Spleen (tissue), 11 donors: ENCODE data around the gene NHLRC4. TPM values are rescaled to one million over a fixed set of nuclear protein-coding genes. Genes with fewer than 3 reads are reported as not detected.

ENCODE experiments used
- DNase-seq: peaks from one replicate; pipeline ENCODE4 v3.0.0-alpha.2; 2020
- H3K27ac ChIP-seq, 8 donors: fragments of 200-600 bp; sonication (generic) in 7 of 8; 1 replicate in 4 of 8; 2 replicates in 4 of 8; pipeline versions ENCODE4 v1.5.0 to v1.8.0; 2016 to 2021; ENCODE audit warnings: inconsistent platforms in 4 of 8, mild to moderate bottlenecking in 4 of 8, moderate library complexity in 1 of 8
- H3K27me3 ChIP-seq, 7 donors: fragments of 200-600 bp; sonication (generic) in 6 of 7; replicated peaks in 1 of 7; 1 replicate in 4 of 7; 2 replicates in 3 of 7; pipeline versions ENCODE4 v1.5.0 to v1.8.0; 2016 to 2021; ENCODE audit warnings: inconsistent platforms in 3 of 7, mild to moderate bottlenecking in 1 of 7
- H3K36me3 ChIP-seq, 6 donors: fragments of 200-600 bp; sonication (generic) in 5 of 6; 1 replicate in 4 of 6; 2 replicates in 2 of 6; pipeline versions ENCODE4 v1.5.0 to v1.8.0; 2016 to 2021; ENCODE audit warnings: inconsistent platforms in 2 of 6
- H3K4me1 ChIP-seq, 6 donors: fragments of 200-600 bp; sonication (generic) in 5 of 6; 1 replicate in 3 of 6; 2 replicates in 3 of 6; pipeline versions ENCODE4 v1.5.0 to v1.8.0; 2016 to 2021; ENCODE audit warnings: inconsistent platforms in 3 of 6
- H3K4me3 ChIP-seq, 8 donors: fragments of 200-600 bp; sonication (generic) in 7 of 8; 1 replicate in 4 of 8; 2 replicates in 4 of 8; pipeline versions ENCODE4 v1.5.0 to v1.8.0; 2016 to 2021; ENCODE audit warnings: inconsistent platforms in 4 of 8, mild to moderate bottlenecking in 4 of 8, moderate library complexity in 2 of 8
- H3K9me3 ChIP-seq, 8 donors: fragments of 200-600 bp; sonication (generic) in 7 of 8; 1 replicate in 4 of 8; 2 replicates in 4 of 8; pipeline versions ENCODE4 v1.5.0 to v1.8.0; 2016 to 2021; ENCODE audit warnings: inconsistent platforms in 4 of 8
- POLR2A ChIP-seq, 3 donors: fragments of 450-650 bp; IDR thresholded peaks; one replicate each; pipeline ENCODE4 v1.5.1; 2017; ENCODE audit warnings: antibody characterized with exemption in 3 of 3, mild to moderate bottlenecking in 1 of 3
- POLR2AphosphoS5 ChIP-seq, 3 donors: sonication (generic); formaldehyde crosslinking; IDR thresholded peaks; one replicate each; pipeline ENCODE4 v1.5.1; 2017; ENCODE audit warnings: antibody characterized with exemption in 3 of 3
- WGBS, 5 donors: extraction: QIAGEN DNeasy Blood & Tissue Kit in 3 of 5; methylation state at CpG; one replicate each; pipeline versions ENCODE4 v1.1.5 to v1.1.7; 2013 to 2018; 5-methylcytosine and 5-hydroxymethylcytosine counted together
- intact Hi-C: fragments of 100-400 bp; cut with DNase I; formaldehyde crosslinking; loops from one replicate; pipeline ENCODE4 v1.15.0; 2023; ENCODE audit warnings: low total_unique reads
- polyA plus RNA-seq, 3 donors: library from polyadenylated mRNA; stranded (reverse); fragments of 200-250 nt; gene quantifications; one replicate each; pipeline ENCODE4 v1.2.1, GENCODE V29; 2013
- total RNA-seq, 7 donors: library from RNA; depleted of rRNA in 3 of 7; stranded (reverse); fragments of >200 nt in 3 of 7; fragmentation: NEBNext Ultra II Directional in 4 of 7; extraction: Animal tissue kit (Norgen Biotek cat#: 25700) in 4 of 7; gene quantifications; one replicate each; pipeline versions ENCODE4 v1.1.0 to v1.2.1, GENCODE V29; 2016 to 2021
- TF ChIP-seq, protein P1 (sequence below), 11 experiments: fragments of 200-600 bp in 7 of 11; fragments of 450-650 bp in 4 of 11; sonication (generic) in 4 of 11; IDR thresholded peaks in 8 of 11; conservative IDR thresholded peaks in 3 of 11; 1 replicate in 7 of 11; 2 replicates in 4 of 11; pipeline versions ENCODE4 v1.4.0 to v1.8.0; 2016 to 2021; ENCODE audit warnings: antibody characterized with exemption in 11 of 11, inconsistent platforms in 4 of 11, mild to moderate bottlenecking in 1 of 11
- donor health status: healthy with polysubstance abuse.
- donor health status: DM: no; HTN: no; CAD: no; lungs with moderate emphysema.
- donor health status: DM: no; HTN: no; CAD: no.
- donor health status: Bipolar disorder and iron deficiency.
- donor health status: healthy.
- donor health status: DM: no; HTN: no; CAD: no.
- donor health status: DM: yes; HTN: yes; CAD: no.

The NHLRC4 gene
- total and polyA plus RNA-seq, 10 donors, result 1.5 to 8.8 (median 4.2) TPM

DNA sequence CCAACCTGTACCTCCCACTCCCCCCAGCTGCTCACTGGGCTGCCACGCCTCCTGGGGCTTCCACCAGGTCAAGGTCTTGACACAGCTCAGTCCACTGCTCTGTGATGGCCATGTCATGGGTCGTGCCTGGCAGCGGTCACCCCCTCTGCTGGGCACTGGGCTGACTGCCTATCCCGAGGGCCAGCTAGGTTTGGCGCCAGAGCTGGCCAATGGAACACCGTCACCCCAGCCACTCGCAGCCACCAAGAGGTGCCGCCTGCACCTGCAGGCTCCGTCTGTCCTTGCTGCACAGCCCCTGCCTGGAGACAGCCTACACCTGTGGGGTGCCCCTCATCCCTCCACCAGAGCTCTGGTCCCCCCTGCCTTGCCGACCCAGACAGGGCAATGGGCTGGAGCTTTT is 18.5 kb downstream of the NHLRC4 start:
- peak; percentile 78 for DNase-seq
- no peak overlapping the region for H3K27ac ChIP-seq
- TF ChIP-seq, protein P1, sequence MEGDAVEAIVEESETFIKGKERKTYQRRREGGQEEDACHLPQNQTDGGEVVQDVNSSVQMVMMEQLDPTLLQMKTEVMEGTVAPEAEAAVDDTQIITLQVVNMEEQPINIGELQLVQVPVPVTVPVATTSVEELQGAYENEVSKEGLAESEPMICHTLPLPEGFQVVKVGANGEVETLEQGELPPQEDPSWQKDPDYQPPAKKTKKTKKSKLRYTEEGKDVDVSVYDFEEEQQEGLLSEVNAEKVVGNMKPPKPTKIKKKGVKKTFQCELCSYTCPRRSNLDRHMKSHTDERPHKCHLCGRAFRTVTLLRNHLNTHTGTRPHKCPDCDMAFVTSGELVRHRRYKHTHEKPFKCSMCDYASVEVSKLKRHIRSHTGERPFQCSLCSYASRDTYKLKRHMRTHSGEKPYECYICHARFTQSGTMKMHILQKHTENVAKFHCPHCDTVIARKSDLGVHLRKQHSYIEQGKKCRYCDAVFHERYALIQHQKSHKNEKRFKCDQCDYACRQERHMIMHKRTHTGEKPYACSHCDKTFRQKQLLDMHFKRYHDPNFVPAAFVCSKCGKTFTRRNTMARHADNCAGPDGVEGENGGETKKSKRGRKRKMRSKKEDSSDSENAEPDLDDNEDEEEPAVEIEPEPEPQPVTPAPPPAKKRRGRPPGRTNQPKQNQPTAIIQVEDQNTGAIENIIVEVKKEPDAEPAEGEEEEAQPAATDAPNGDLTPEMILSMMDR (IDR thresholded peaks at IDR 0.05 in 8 of 11, conservative IDR thresholded peaks at IDR 0.05 in 3 of 11), result no peak
- TF ChIP-seq POLR2A (IDR thresholded peaks at IDR 0.05) (no peak), POLR2AphosphoS5 (IDR thresholded peaks at IDR 0.05) (peak; percentile 27 to 76 (median 53))
- no peak overlapping the region for H3K4me3 ChIP-seq
- peaks cover 0 to 9% (median 0%) of the 10 kb centered on the region in 7 donors for H3K27me3 ChIP-seq
- intact Hi-C loops, result loop anchor here (5.0 kb wide), 1 partner anchor 57 kb away; the partner anchor contains the start of gene MCRIP2
- H3K9me3 ChIP-seq, result no peaks in the 10 kb centered on the region
- peaks cover 12 to 22% (median 19%) of the 10 kb centered on the region in 6 donors for H3K4me1 ChIP-seq
- H3K36me3 ChIP-seq, result peaks cover 0 to 28% (median 0%) of the 10 kb centered on the region in 6 donors
- 35 to 48% (median 38%) methylated on average over 5 to 10 of the region's 10 CpGs for WGBS, 5 donors

DNA sequence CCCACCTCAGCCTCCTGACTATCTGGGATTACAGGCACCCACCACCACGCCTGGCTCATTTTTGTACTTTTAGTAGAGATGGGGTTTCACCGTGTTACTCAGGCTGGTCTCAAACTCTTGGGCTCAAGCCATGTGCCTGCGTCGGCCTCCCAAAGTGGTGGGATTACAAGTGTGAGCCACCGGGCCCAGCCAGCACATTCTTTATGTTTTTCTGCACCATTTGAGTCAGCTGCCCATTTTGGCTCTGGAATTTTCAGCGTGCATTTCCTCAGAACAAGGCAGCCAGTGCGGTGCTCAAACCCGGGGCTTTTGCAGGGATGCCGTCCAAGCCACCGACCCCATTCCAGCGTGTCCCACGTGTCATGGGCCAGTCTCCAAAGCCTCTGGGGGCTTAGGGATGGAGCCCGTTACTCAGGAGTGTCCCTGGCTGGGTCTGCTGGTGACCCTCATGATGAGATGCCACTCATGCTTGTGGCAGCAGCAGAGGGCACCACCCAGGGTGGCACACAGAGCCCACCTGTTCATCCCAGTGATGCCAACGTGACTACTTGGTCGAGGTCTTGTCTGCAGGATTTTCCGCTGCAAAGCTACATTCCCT is 19.3 kb downstream of the NHLRC4 start:
- no peak overlapping the region for H3K27ac ChIP-seq
- TF ChIP-seq, protein P1 (IDR thresholded peaks at IDR 0.05 in 8 of 11, conservative IDR thresholded peaks at IDR 0.05 in 3 of 11), result no peak
- TF ChIP-seq POLR2AphosphoS5 (IDR thresholded peaks at IDR 0.05), result peak in 2 of 3 donors; percentile 33 to 43
- H3K9me3 ChIP-seq, result no peaks in the 10 kb centered on the region
- no peak for DNase-seq
- peaks cover 0 to 9% (median 0%) of the 10 kb centered on the region in 7 donors for H3K27me3 ChIP-seq
- H3K4me1 ChIP-seq, result peaks cover 17 to 30% (median 27%) of the 10 kb centered on the region in 6 donors
- peaks cover 0 to 20% (median 0%) of the 10 kb centered on the region in 6 donors for H3K36me3 ChIP-seq
- H3K4me3 ChIP-seq, result no peak overlapping the region
- intact Hi-C loops, result loop anchor here (5.0 kb wide), 1 partner anchor 56 kb away; the partner anchor contains the start of gene MCRIP2
- 56 to 72% (median 68%) methylated on average over 15 to 16 of the region's 16 CpGs for WGBS, 5 donors

DNA sequence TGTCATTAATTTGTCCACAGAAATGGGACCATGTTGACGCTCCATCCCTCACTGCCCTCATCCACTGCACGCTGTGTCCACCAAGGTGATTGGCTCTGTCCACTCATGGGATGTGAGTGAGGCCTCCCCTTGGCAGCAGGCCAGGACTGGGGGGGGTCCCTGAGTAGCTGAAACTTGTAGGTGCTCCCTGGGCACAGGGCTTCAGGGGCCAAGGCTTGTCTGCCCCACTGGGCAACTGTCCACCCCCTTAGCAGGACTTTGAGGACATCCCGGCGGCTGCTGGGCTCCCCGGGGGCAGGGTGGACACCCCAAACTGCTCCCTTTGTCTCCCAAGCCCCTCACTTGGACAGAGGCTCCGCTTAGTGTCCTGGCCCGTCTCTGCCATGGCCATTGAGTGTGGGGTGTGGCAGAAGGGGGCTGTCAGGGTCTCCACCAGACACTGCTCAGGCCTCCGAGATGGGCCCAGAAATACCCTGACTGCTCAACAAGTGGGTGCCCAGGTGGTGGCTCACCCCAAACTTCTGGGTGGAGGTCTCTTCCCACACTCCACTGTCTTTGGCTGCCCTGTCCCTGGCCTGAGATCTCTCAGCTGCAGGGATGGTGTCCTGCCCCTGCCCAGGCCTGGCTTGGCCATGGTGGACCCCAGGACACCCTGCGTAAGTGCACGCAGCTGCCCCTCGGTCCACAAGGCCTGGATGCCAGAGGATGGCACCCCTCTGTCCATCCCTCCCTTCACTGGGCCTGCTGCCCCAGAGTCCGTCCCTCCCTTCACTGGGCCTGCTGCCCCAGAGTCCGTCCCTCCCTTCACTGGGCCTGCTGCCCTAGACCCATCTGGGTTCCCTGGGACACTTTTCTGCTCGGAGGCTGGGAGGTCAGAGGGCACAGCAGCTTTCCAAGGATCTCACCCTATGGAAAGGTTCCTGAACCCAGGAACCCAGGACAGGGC is 20.1 kb downstream of the NHLRC4 start:
- WGBS, 5 donors, result 81 to 88% (median 85%) methylated on average over 14 of the region's 14 CpGs
- peaks cover 17 to 37% (median 34%) of the 10 kb centered on the region in 6 donors for H3K4me1 ChIP-seq
- peaks cover 0 to 17% (median 0%) of the 10 kb centered on the region in 6 donors for H3K36me3 ChIP-seq
- TF ChIP-seq, protein P1 (IDR thresholded peaks at IDR 0.05 in 8 of 11, conservative IDR thresholded peaks at IDR 0.05 in 3 of 11), result no peak
- TF ChIP-seq POLR2AphosphoS5 (IDR thresholded peaks at IDR 0.05), result peak; percentile 24 to 58 (median 36)
- H3K27me3 ChIP-seq, result peaks cover 0 to 9% (median 0%) of the 10 kb centered on the region in 7 donors
- peak overlapping the region in 1 of 8 donors; percentile 98 for H3K27ac ChIP-seq
- DNase-seq, result peak; percentile 75
- intact Hi-C loops, result loop anchor here (5.0 kb wide), 1 partner anchor 55 kb away; the partner anchor contains the start of gene MCRIP2
- no peaks in the 10 kb centered on the region for H3K9me3 ChIP-seq
- H3K4me3 ChIP-seq, result no peak overlapping the region
